ENCODE measurements around the gene SETD2.
"Not testable (repeated sequence)": the region's sequence is repeated elsewhere in the genome, so short reads cannot be mapped to it uniquely, and the experiment has no call there.

Gene SETD2

GRCh38 chr3:47082519-47082918 is 81.4 kb downstream of the SETD2 start:
- Histone ChIP-seq H3K27me3 (ENCODE audit: insufficient read depth, insufficient read length) (no peaks in the 10 kb centered on the region), H3K9me3 (ENCODE audit: insufficient read depth, low read length) (no peaks in the 10 kb centered on the region), H3K4me1 (ENCODE audit: insufficient read depth, insufficient read length) (no peaks in the 10 kb centered on the region), H3K36me3 (ENCODE audit: insufficient read depth, insufficient read length, low read length) (peaks cover 86% of the 10 kb centered on the region), H3K4me3 (ENCODE audit: insufficient read length, low read depth) (no peak overlapping the region), H3K9ac (ENCODE audit: insufficient read length, low read depth) (no peak overlapping the region)
- TF ChIP-seq YY1 (IDR thresholded peaks at IDR 0.05; ENCODE audit: insufficient read depth, insufficient read length) (no peak), SUZ12 (IDR thresholded peaks at IDR 0.05; ENCODE audit: extremely low read depth, insufficient read depth, insufficient read length) (no peak), ZNF274 (IDR thresholded peaks at IDR 0.05; ENCODE audit: low read depth, low read length) (no peak)
- DNase-seq (ENCODE audit: low read depth, low spot score), result no peak

DNA sequence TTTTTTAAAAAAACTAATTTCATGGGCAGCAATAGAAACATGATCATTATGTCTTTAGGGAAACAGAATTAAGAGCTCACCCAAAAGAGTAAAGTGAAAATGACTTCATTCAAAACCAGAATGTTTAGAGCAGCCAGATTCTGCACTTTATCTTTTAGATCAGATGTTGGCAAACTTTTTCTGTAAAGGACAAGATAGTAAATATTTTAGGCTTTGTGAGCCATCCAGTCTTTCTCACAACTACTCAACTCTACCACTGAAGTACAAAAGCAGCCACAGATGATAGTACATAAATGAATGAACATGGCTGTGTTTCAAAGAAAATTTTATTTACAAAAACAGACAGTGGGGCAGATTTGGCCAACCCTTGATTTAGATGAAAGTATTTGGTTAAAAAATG is 84.5 kb downstream of the SETD2 start:
- no peaks in the 10 kb centered on the region for H3K27me3 ChIP-seq (ENCODE audit: insufficient read depth, insufficient read length)
- H3K9me3 ChIP-seq (ENCODE audit: insufficient read depth, low read length), result no peaks in the 10 kb centered on the region
- TF ChIP-seq SUZ12 (IDR thresholded peaks at IDR 0.05; ENCODE audit: extremely low read depth, insufficient read depth, insufficient read length), result no peak
- TF ChIP-seq ZNF274 (IDR thresholded peaks at IDR 0.05; ENCODE audit: low read depth, low read length), result no peak
- H3K36me3 ChIP-seq (ENCODE audit: insufficient read depth, insufficient read length, low read length), result peaks cover 58% of the 10 kb centered on the region
- no peaks in the 10 kb centered on the region for H3K4me1 ChIP-seq (ENCODE audit: insufficient read depth, insufficient read length)
- no peak for DNase-seq (ENCODE audit: low read depth, low spot score)
- no peak overlapping the region for H3K4me3 ChIP-seq (ENCODE audit: insufficient read length, low read depth)
- H3K9ac ChIP-seq (ENCODE audit: insufficient read length, low read depth), result no peak overlapping the region

- Histone ChIP-seq H3K9ac (ENCODE audit: insufficient read length, low read depth) (no peak overlapping the region), H3K27me3 (ENCODE audit: insufficient read depth, insufficient read length) (no peaks in the 10 kb centered on the region), H3K4me3 (ENCODE audit: insufficient read length, low read depth) (no peak overlapping the region), H3K9me3 (ENCODE audit: insufficient read depth, low read length) (no peaks in the 10 kb centered on the region), H3K36me3 (ENCODE audit: insufficient read depth, insufficient read length, low read length) (peaks cover 51% of the 10 kb centered on the region), H3K4me1 (ENCODE audit: insufficient read depth, insufficient read length) (no peaks in the 10 kb centered on the region)
- no peak for DNase-seq (ENCODE audit: low read depth, low spot score)
- TF ChIP-seq ZNF274 (IDR thresholded peaks at IDR 0.05; ENCODE audit: low read depth, low read length), result no peak
- no peak for TF ChIP-seq SUZ12 (IDR thresholded peaks at IDR 0.05; ENCODE audit: extremely low read depth, insufficient read depth, insufficient read length)
- TF ChIP-seq YY1 (IDR thresholded peaks at IDR 0.05; ENCODE audit: insufficient read depth, insufficient read length), result no peak
Measured at GRCh38 chr3:47073685-47074084, 90.2 kb downstream of the SETD2 start.

- H3K4me3 ChIP-seq (ENCODE audit: insufficient read length, low read depth), result no peak overlapping the region
- no peak for DNase-seq (ENCODE audit: low read depth, low spot score)
- no peaks in the 10 kb centered on the region for H3K4me1 ChIP-seq (ENCODE audit: insufficient read depth, insufficient read length)
- H3K9me3 ChIP-seq (ENCODE audit: insufficient read depth, low read length), result no peaks in the 10 kb centered on the region
- no peaks in the 10 kb centered on the region for H3K27me3 ChIP-seq (ENCODE audit: insufficient read depth, insufficient read length)
- no peak for TF ChIP-seq SUZ12 (IDR thresholded peaks at IDR 0.05; ENCODE audit: extremely low read depth, insufficient read depth, insufficient read length)
- TF ChIP-seq ZNF274 (IDR thresholded peaks at IDR 0.05; ENCODE audit: low read depth, low read length), result no peak
- no peak overlapping the region for H3K9ac ChIP-seq (ENCODE audit: insufficient read length, low read depth)
- H3K36me3 ChIP-seq (ENCODE audit: insufficient read depth, insufficient read length, low read length), result peaks cover 68% of the 10 kb centered on the region
Measured at GRCh38 chr3:47070770-47071169, 93.1 kb downstream of the SETD2 start.

GRCh38 chr3:47066259-47066658 is 97.7 kb downstream of the SETD2 start:
- not testable (repeated sequence) for H3K27me3 ChIP-seq (ENCODE audit: insufficient read depth, insufficient read length); DNase-seq (ENCODE audit: low read depth, low spot score); H3K4me3 ChIP-seq (ENCODE audit: insufficient read length, low read depth); H3K9ac ChIP-seq (ENCODE audit: insufficient read length, low read depth); H3K9me3 ChIP-seq (ENCODE audit: insufficient read depth, low read length); H3K4me1 ChIP-seq (ENCODE audit: insufficient read depth, insufficient read length)
- H3K36me3 ChIP-seq (ENCODE audit: insufficient read depth, insufficient read length, low read length), result peaks cover 79% of the 10 kb centered on the region

DNA sequence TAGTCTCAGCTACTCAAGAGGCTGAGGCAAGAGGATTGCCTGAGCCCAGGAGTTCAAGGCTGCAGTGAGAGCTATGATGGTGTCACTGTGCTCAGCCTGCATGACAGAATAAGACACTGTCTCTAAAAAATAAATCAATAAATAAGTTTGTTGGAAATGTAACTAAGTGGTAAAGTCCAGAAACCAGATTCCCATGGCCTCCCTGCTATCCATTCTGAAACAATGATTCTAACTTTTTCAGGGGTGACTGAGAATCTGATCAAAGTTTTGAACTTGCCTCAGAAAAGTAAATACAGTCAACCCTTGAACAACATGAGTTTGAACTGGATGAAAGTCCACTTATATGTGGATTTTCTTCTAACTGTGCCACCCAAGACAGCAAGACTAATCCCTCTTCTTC is 98.2 kb downstream of the SETD2 start:
- no peak overlapping the region for H3K9ac ChIP-seq (ENCODE audit: insufficient read length, low read depth)
- no peaks in the 10 kb centered on the region for H3K27me3 ChIP-seq (ENCODE audit: insufficient read depth, insufficient read length)
- no peaks in the 10 kb centered on the region for H3K9me3 ChIP-seq (ENCODE audit: insufficient read depth, low read length)
- TF ChIP-seq ZNF274 (IDR thresholded peaks at IDR 0.05; ENCODE audit: low read depth, low read length), result no peak
- TF ChIP-seq YY1 (IDR thresholded peaks at IDR 0.05; ENCODE audit: insufficient read depth, insufficient read length), result no peak
- no peak for TF ChIP-seq SUZ12 (IDR thresholded peaks at IDR 0.05; ENCODE audit: extremely low read depth, insufficient read depth, insufficient read length)
- H3K36me3 ChIP-seq (ENCODE audit: insufficient read depth, insufficient read length, low read length), result peaks cover 75% of the 10 kb centered on the region
- no peak for DNase-seq (ENCODE audit: low read depth, low spot score)
- H3K4me1 ChIP-seq (ENCODE audit: insufficient read depth, insufficient read length), result no peaks in the 10 kb centered on the region
- no peak overlapping the region for H3K4me3 ChIP-seq (ENCODE audit: insufficient read length, low read depth)

GRCh38 chr3:47065058-47065457 is 98.9 kb downstream of the SETD2 start:
- DNase-seq (ENCODE audit: low read depth, low spot score), result no peak
- no peak overlapping the region for H3K4me3 ChIP-seq (ENCODE audit: insufficient read length, low read depth)
- H3K9me3 ChIP-seq (ENCODE audit: insufficient read depth, low read length), result no peaks in the 10 kb centered on the region
- no peak overlapping the region for H3K9ac ChIP-seq (ENCODE audit: insufficient read length, low read depth)
- peaks cover 73% of the 10 kb centered on the region for H3K36me3 ChIP-seq (ENCODE audit: insufficient read depth, insufficient read length, low read length)
- TF ChIP-seq ZNF274 (IDR thresholded peaks at IDR 0.05; ENCODE audit: low read depth, low read length) (no peak), YY1 (IDR thresholded peaks at IDR 0.05; ENCODE audit: insufficient read depth, insufficient read length) (no peak), SUZ12 (IDR thresholded peaks at IDR 0.05; ENCODE audit: extremely low read depth, insufficient read depth, insufficient read length) (no peak)
- no peaks in the 10 kb centered on the region for H3K27me3 ChIP-seq (ENCODE audit: insufficient read depth, insufficient read length)
- H3K4me1 ChIP-seq (ENCODE audit: insufficient read depth, insufficient read length), result no peaks in the 10 kb centered on the region

DNA sequence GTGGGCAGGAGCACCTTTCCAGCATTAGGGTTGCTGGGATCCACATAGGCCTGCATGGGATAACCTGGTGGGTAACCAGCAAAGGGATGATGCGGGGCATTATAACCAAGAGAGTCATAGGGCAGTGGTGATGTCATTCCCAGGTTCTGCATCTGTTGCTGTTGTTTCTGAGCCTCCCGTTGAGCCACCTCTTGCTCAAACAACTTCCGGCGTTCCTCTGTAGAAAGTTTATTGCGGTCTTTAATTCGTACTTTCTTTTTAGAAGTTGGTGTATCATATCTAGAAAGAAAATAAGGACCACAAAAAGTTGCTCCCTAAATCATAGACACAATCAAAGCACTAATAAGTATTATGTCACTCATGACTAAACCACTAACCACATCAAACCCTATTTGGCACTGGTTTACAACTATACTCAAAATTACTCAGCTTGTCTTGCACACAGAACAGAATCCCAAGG is 106.7 kb downstream of the SETD2 start:
- Histone ChIP-seq H3K27me3 (ENCODE audit: insufficient read depth, insufficient read length) (no peaks in the 10 kb centered on the region), H3K4me3 (ENCODE audit: insufficient read length, low read depth) (no peak overlapping the region), H3K9me3 (ENCODE audit: insufficient read depth, low read length) (no peaks in the 10 kb centered on the region), H3K4me1 (ENCODE audit: insufficient read depth, insufficient read length) (no peaks in the 10 kb centered on the region), H3K9ac (ENCODE audit: insufficient read length, low read depth) (no peak overlapping the region), H3K36me3 (ENCODE audit: insufficient read depth, insufficient read length, low read length) (peaks cover 58% of the 10 kb centered on the region)
- no peak for DNase-seq (ENCODE audit: low read depth, low spot score)
- TF ChIP-seq SUZ12 (IDR thresholded peaks at IDR 0.05; ENCODE audit: extremely low read depth, insufficient read depth, insufficient read length), result no peak
- no peak for TF ChIP-seq YY1 (IDR thresholded peaks at IDR 0.05; ENCODE audit: insufficient read depth, insufficient read length)
- no peak for TF ChIP-seq ZNF274 (IDR thresholded peaks at IDR 0.05; ENCODE audit: low read depth, low read length)

All from NT2/D1 (cell line).